HepG2 (cell line): Measurements from ENCODE around the gene GCH1. TPM values are rescaled to one million over a fixed set of nuclear protein-coding genes. Genes with fewer than 3 reads are reported as not detected.

Experiments used
- AHR ChIP-seq: IDR thresholded peaks from 2 replicates; pipeline ENCODE4 v1.6.1; 2018; ENCODE audit warnings: missing genetic modification reagents, missing compliant biosample characterization
- BRD4 ChIP-seq: sonication (generic); formaldehyde crosslinking; IDR thresholded peaks from 2 replicates; pipeline ENCODE4 v1.4.0; 2020; ENCODE audit warnings: missing genetic modification reagents
- GLI4 ChIP-seq: sonication (generic); formaldehyde crosslinking; IDR thresholded peaks from 2 replicates; pipeline ENCODE4 v1.5.1; 2020; ENCODE audit warnings: missing genetic modification reagents, mild to moderate bottlenecking, moderate library complexity, borderline replicate concordance
- HDAC6 ChIP-seq: fragments of 200-600 bp; sonication (generic); IDR thresholded peaks from 2 replicates; pipeline ENCODE4 v1.7.0; 2017; ENCODE audit warnings: mild to moderate bottlenecking, antibody characterized with exemption, low read length, low read depth
- HOMEZ ChIP-seq: IDR thresholded peaks from 2 replicates; pipeline ENCODE4 v1.6.1; 2016; ENCODE audit warnings: low read depth
- KLF12 ChIP-seq: sonication (generic); formaldehyde crosslinking; IDR thresholded peaks from 2 replicates; pipeline ENCODE4 v1.4.0; 2020; ENCODE audit warnings: missing genetic modification reagents, borderline replicate concordance
- MTA1 ChIP-seq: sonication (generic); formaldehyde crosslinking; IDR thresholded peaks from 2 replicates; pipeline ENCODE4 v1.4.0; 2020; ENCODE audit warnings: missing genetic modification reagents, mild to moderate bottlenecking, borderline replicate concordance
- MYNN ChIP-seq: sonication (generic); formaldehyde crosslinking; IDR thresholded peaks from 2 replicates; pipeline ENCODE4 v1.4.0; 2020; ENCODE audit warnings: mild to moderate bottlenecking, low read depth, missing genetic modification reagents
- NR2F2 ChIP-seq: IDR thresholded peaks from 2 replicates; pipeline ENCODE4 v1.6.1; 2012; ENCODE audit warnings: low read depth, inconsistent platforms, borderline replicate concordance
- SNAPC4 ChIP-seq: sonication (generic); formaldehyde crosslinking; IDR thresholded peaks from 2 replicates; pipeline ENCODE4 v1.4.0; 2020; ENCODE audit warnings: mild to moderate bottlenecking, missing genetic modification reagents
- SOX5 ChIP-seq: IDR thresholded peaks from 2 replicates; pipeline ENCODE4 v1.6.1; 2016; ENCODE audit warnings: borderline replicate concordance
- SP140L ChIP-seq: sonication (generic); formaldehyde crosslinking; IDR thresholded peaks from 2 replicates; pipeline ENCODE4 v1.4.0; 2020; ENCODE audit warnings: missing genetic modification reagents, borderline replicate concordance
- ZMYM3 ChIP-seq: sonication (generic); formaldehyde crosslinking; IDR thresholded peaks from 2 replicates; pipeline ENCODE4 v1.5.1; 2020; ENCODE audit warnings: mild to moderate bottlenecking, missing genetic modification reagents
- ZNF431 ChIP-seq: sonication (generic); formaldehyde crosslinking; IDR thresholded peaks from 2 replicates; pipeline ENCODE4 v1.9.0; 2022; ENCODE audit warnings: missing genetic modification reagents, low read depth, mild to moderate bottlenecking, borderline replicate concordance
- ZNF605 ChIP-seq: sonication (generic); formaldehyde crosslinking; IDR thresholded peaks from 2 replicates; pipeline ENCODE4 v1.8.0; 2022; ENCODE audit warnings: mild to moderate bottlenecking, missing genetic modification reagents
- ZNF644 ChIP-seq: IDR thresholded peaks from 2 replicates; pipeline ENCODE4 v1.6.1; 2016; ENCODE audit warnings: low read depth
- ZNF709 ChIP-seq: sonication (generic); formaldehyde crosslinking; IDR thresholded peaks from 2 replicates; pipeline ENCODE4 v1.5.0; 2020; ENCODE audit warnings: mild to moderate bottlenecking, missing genetic modification reagents
- ZNF746 ChIP-seq: sonication (generic); formaldehyde crosslinking; IDR thresholded peaks from 2 replicates; pipeline ENCODE4 v1.8.0; 2022; ENCODE audit warnings: mild to moderate bottlenecking, missing genetic modification reagents
- ZNF768 ChIP-seq: sonication (generic); formaldehyde crosslinking; IDR thresholded peaks from 2 replicates; pipeline ENCODE4 v1.4.0; 2020; ENCODE audit warnings: missing genetic modification reagents
- ZNF775 ChIP-seq: sonication (generic); formaldehyde crosslinking; IDR thresholded peaks from 2 replicates; pipeline ENCODE4 v1.4.0; 2020; ENCODE audit warnings: missing genetic modification reagents, mild to moderate bottlenecking, moderate library complexity, borderline replicate concordance
- ZSCAN22 ChIP-seq: sonication (generic); formaldehyde crosslinking; IDR thresholded peaks from 2 replicates; pipeline ENCODE4 v1.4.0; 2020; ENCODE audit warnings: mild to moderate bottlenecking, missing genetic modification reagents
- polyA plus RNA-seq, 8 experiments: library from polyadenylated mRNA; depleted of rRNA in 3 of 8; stranded (reverse) in 7 of 8; unstranded in 1 of 8; fragments of >200 nt; fragmentation: Illumina TruSeq in 4 of 8; extraction: Trizol in 4 of 8; gene quantifications; 2 replicates each; pipeline versions ENCODE4 v1.2.1 to v1.2.3, GENCODE V29; 2011 to 2016; ENCODE audit warnings: low read depth in 4 of 8, missing spikeins in 1 of 8, mixed read lengths in 1 of 8; ENCODE audit not compliant: insufficient read depth in 1 of 8
- total RNA-seq, 5 experiments: library from RNA; depleted of rRNA; stranded (reverse); fragments of >200 nt; fragmentation: Illumina TruSeq; extraction: Trizol; gene quantifications; 2 replicates each; pipeline ENCODE4 v1.2.3, GENCODE V29; 2016; ENCODE audit warnings: low read depth in 1 of 5
- TF ChIP-seq, protein P1 (sequence below): sonication (generic); formaldehyde crosslinking; IDR thresholded peaks from 2 replicates; pipeline ENCODE4 v1.8.1; 2022; ENCODE audit warnings: mild to moderate bottlenecking, missing genetic modification reagents
- TF ChIP-seq, protein P2 (sequence below): sonication (generic); formaldehyde crosslinking; IDR thresholded peaks from 2 replicates; pipeline ENCODE4 v1.4.0; 2020; ENCODE audit warnings: missing genetic modification reagents, low read depth, mild to moderate bottlenecking, borderline replicate concordance

Gene GCH1
- total and polyA plus RNA-seq, 2 of the 13 experiments (the other 11 are each of a cell fraction or from before 2014, with no cell fraction given), result 15.0 to 25.2 TPM

GRCh38 chr14:54837508-54838149 lies 65.0 kb downstream of the GCH1 start (continued):
- TF ChIP-seq SNAPC4 (CRISPR knock-in tag) (no peak), MYNN (CRISPR knock-in tag) (no peak), KLF12 (CRISPR knock-in tag) (no peak), NR2F2 (peak; percentile 99), ZSCAN22 (no peak), AHR (CRISPR knock-in tag) (no peak), ZNF768 (CRISPR knock-in tag) (no peak), BRD4 (CRISPR knock-in tag) (no peak), MTA1 (CRISPR knock-in tag) (peak; percentile 25; the same call in 1 of the 2 replicates), HOMEZ (CRISPR knock-in tag) (peak; percentile 94), ZNF431 (0 out of 2 replicates have a peak, but pooled peaks have one; percentile 60), SOX5 (CRISPR knock-in tag) (peak; percentile 84), ZNF644 (peak; percentile 86), GLI4 (CRISPR knock-in tag) (no peak), ZMYM3 (CRISPR knock-in tag) (peak; percentile 85), ZNF775 (CRISPR knock-in tag) (no peak), ZNF605 (CRISPR knock-in tag) (no peak), ZNF746 (peak; percentile 66; the same call in 1 of the 2 replicates), ZNF709 (CRISPR knock-in tag) (no peak), HDAC6 (no peak), SP140L (CRISPR knock-in tag) (0 out of 2 replicates have a peak, but pooled peaks have one; percentile 65)
- TF ChIP-seq, protein P1, sequence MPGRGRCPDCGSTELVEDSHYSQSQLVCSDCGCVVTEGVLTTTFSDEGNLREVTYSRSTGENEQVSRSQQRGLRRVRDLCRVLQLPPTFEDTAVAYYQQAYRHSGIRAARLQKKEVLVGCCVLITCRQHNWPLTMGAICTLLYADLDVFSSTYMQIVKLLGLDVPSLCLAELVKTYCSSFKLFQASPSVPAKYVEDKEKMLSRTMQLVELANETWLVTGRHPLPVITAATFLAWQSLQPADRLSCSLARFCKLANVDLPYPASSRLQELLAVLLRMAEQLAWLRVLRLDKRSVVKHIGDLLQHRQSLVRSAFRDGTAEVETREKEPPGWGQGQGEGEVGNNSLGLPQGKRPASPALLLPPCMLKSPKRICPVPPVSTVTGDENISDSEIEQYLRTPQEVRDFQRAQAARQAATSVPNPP (CRISPR knock-in tag), result peak; percentile 60; the same call in 1 of the 2 replicates
- TF ChIP-seq, protein P2, sequence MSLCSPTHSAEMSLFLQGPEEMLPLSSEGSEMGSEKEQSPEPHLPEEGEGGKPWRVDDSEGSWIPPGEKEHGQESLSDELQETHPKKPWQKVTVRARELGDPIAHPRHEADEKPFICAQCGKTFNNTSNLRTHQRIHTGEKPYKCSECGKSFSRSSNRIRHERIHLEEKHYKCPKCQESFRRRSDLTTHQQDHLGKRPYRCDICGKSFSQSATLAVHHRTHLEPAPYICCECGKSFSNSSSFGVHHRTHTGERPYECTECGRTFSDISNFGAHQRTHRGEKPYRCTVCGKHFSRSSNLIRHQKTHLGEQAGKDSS (CRISPR knock-in tag), result no peak
